Adipocyte (in vitro differentiated cells): ENCODE results near the gene PALD1.

ENCODE experiments used
- DNase-seq: peaks from one replicate; pipeline ENCODE4 v3.0.0-alpha.2; 2015; ENCODE audit warnings: low read depth
- H3K27me3 ChIP-seq: replicated peaks from 2 replicates; pipeline ENCODE4 v1.7.0; 2013; ENCODE audit warnings: mild to moderate bottlenecking, low read length, moderate library complexity; ENCODE audit not compliant: control insufficient read depth, insufficient read depth
- H3K36me3 ChIP-seq: 2 replicates; pipeline ENCODE4 v1.7.0; 2013; ENCODE audit warnings: low read length, mild to moderate bottlenecking, moderate library complexity; ENCODE audit not compliant: control insufficient read depth, insufficient read depth, severe bottlenecking
- H3K4me1 ChIP-seq: 2 replicates; pipeline ENCODE4 v1.7.0; 2013; ENCODE audit warnings: mild to moderate bottlenecking, low read length, moderate library complexity; ENCODE audit not compliant: control insufficient read depth, insufficient read depth
- H3K4me3 ChIP-seq: 2 replicates; pipeline ENCODE4 v1.7.0; 2013; ENCODE audit warnings: mild to moderate bottlenecking, low read length, moderate library complexity
- H3K9ac ChIP-seq: 2 replicates; pipeline ENCODE4 v1.7.0; 2013; ENCODE audit warnings: mild to moderate bottlenecking, low read length, moderate library complexity
- H3K9me3 ChIP-seq: 2 replicates; pipeline ENCODE4 v1.7.0; 2013; ENCODE audit warnings: mild to moderate bottlenecking, low read length, moderate library complexity; ENCODE audit not compliant: control insufficient read depth

Gene PALD1

DNA sequence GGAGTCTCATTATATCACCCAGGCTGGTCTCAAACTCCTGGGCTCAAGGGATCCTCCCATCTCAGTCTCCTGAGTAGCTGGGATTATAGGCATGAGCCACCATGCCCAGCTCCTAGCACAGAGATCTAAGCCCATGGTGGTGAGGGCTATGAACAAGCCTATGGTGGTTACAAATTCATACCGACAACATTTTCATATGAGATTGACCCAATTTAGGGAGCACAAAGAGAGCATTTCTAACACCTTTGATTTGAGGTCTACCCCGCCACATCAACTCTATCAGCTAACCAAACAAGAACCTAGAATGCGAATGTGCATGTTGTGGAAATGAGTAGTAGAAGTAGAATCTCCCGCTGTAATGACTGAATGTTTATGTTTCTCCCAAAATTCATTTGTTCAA is 138.2 kb downstream of the PALD1 start:
- H3K9me3 ChIP-seq: peaks cover 17% of the 10 kb centered on the region
- DNase-seq: no peak
- no peak overlapping the region for H3K4me3 ChIP-seq
- no peaks in the 10 kb centered on the region for H3K27me3 ChIP-seq
- no peak overlapping the region for H3K9ac ChIP-seq
- no peaks in the 10 kb centered on the region for H3K4me1 ChIP-seq
- H3K36me3 ChIP-seq: no peaks in the 10 kb centered on the region
